Breast epithelium (tissue), 3 donors: ENCODE results near the gene CRY1.

Source experiments
- POLR2AphosphoS5 ChIP-seq, 3 donors: sonication (generic); formaldehyde crosslinking; IDR thresholded peaks; one replicate each; pipeline ENCODE4 v1.6.1; 2017; ENCODE audit warnings: antibody characterized with exemption in 3 of 3
- TF ChIP-seq, protein P1 (sequence below), 3 donors: fragments of 450-650 bp; IDR thresholded peaks; one replicate each; pipeline ENCODE4 v1.5.1; 2016 to 2017; ENCODE audit warnings: antibody characterized with exemption in 3 of 3, mild to moderate bottlenecking in 3 of 3, moderate library complexity in 3 of 3

DNA sequence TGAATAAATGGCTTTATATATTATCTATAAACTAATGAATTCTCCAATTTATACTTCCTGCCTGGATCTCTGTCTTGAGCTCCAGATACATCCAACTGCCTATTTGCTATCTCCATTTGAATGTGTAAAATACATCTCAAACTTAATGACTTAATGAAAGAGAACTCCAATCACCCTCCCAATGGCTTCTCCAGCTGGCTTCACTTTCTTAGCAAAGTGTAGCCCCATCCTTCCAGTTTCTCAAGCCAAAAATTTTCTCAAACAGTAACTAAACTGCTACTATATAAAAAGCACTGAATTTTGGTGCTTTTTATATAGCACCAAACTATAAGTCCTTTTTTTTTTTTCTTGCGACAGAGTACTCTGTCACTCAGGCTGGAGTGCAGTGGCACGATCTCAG is 2.6 kb downstream of the CRY1 start:
- TF ChIP-seq, protein P1, sequence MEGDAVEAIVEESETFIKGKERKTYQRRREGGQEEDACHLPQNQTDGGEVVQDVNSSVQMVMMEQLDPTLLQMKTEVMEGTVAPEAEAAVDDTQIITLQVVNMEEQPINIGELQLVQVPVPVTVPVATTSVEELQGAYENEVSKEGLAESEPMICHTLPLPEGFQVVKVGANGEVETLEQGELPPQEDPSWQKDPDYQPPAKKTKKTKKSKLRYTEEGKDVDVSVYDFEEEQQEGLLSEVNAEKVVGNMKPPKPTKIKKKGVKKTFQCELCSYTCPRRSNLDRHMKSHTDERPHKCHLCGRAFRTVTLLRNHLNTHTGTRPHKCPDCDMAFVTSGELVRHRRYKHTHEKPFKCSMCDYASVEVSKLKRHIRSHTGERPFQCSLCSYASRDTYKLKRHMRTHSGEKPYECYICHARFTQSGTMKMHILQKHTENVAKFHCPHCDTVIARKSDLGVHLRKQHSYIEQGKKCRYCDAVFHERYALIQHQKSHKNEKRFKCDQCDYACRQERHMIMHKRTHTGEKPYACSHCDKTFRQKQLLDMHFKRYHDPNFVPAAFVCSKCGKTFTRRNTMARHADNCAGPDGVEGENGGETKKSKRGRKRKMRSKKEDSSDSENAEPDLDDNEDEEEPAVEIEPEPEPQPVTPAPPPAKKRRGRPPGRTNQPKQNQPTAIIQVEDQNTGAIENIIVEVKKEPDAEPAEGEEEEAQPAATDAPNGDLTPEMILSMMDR (IDR thresholded peaks at IDR 0.05), result no peak
- TF ChIP-seq POLR2AphosphoS5 (IDR thresholded peaks at IDR 0.05), result no peak
